Stimulated activated CD8-positive, alpha-beta memory T cell treated with anti-CD3 and anti-CD28 coated beads, Interleukin-4, amount 100 ng/mL, for 4 hours (primary cell): ENCODE measurements around the gene SERTAD4.
"Not testable (repeated sequence)": the region's sequence is repeated elsewhere in the genome, so short reads cannot be mapped to it uniquely, and the experiment has no call there.

Experiments
- DNase-seq, 2 donors: peaks; one replicate each; pipeline ENCODE4 v3.0.0-alpha.2; 2020; ENCODE audit warnings: low read depth in 2 of 2, low spot score in 1 of 2

Gene SERTAD4

DNA sequence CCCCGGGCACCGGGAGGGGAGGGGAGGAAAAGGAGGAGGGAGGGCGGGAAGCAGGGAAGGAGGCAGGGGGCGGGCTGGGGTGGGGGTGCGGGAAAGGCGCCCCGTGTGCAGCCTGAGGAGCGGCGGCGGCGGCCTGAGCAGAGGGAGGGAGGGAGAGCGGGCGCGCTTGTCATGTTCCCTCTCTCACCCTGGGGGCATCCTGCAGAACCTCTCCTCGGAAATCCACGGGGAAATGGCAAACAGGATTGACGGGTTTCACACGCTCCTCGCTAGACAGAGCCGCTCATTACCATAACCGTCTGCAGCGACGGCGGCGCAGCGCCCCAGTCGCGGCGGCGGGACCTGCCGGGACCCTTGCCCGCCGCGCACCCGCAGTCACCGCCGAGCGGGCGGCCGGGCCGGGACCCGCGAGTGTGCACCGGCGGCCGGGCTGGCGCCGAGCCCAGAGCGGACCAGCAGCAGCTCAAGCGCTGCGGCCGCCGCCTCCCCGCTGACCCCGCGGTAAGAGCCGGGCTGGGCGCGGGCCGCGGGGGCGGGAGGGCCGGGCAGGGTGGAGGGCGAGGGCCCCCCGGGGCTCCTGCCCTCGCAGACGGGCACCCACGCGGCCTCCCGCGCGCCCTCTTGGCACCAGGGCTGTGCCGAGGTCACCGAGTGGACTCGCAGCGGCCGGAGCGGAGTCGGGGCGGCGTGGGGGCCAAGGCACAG lies at the start of gene SERTAD4:
Gene SERTAD4 (plus strand): TSS at position 286 of the 705 bp plus-strand sequence. CDS start 5,165 bp downstream, outside the sequence.
- DNase-seq = no peak

DNA sequence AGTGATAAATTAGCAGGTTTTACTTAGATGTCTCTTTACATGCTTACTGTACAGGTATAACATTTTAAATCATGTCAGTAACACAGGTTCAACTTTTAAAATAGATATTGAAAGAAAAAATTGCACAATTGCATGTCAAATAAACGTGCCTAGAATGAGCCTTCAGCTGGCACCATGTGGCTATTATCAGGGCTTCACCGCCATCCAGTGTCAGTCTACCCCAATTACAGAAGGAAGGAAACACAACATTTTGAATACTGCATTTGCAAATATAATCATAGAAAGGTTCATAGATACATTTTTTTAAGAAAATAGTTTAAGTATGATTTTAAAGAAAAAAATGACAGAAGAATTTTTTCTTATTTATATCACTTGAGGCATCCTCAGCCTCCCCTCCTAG lies 47.5 kb upstream of the SERTAD4 start:
- DNase-seq = no peak

DNA sequence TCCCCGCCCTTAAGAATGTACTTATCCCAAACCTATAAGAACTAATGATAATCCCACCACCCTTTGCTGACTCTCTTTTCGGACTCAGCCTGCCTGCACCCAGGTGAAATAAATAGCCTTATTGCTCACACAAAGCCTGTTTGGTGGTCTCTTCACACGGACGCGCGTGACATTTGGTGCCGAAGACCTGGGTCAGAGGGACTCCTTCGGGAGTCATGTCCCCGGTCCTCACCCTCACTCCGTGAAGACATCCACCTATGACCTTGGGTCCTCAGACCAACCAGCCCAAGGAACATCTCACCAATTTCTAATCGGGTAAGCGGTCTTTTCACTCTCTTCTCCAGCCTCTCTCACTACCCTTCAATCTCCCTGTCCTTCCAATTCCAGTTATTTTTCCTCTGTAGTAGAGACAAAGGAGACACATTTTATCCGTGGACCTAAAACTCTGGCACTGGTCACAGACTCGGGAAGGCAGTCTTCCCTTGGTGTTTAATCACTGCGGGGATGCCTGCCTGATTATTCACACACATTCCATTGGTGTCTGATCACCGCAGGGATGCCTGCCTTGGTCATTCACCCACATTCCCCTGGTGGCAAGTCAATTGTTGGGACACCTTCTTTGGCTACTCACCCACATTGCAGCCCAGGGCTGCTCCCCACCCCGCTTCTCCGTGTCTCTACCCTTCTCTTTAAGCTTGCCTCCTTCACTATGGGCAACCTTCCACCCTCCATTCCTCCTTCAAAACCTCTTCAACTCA lies 44.6 kb upstream of the SERTAD4 start:
- not testable (repeated sequence) for DNase-seq

DNA sequence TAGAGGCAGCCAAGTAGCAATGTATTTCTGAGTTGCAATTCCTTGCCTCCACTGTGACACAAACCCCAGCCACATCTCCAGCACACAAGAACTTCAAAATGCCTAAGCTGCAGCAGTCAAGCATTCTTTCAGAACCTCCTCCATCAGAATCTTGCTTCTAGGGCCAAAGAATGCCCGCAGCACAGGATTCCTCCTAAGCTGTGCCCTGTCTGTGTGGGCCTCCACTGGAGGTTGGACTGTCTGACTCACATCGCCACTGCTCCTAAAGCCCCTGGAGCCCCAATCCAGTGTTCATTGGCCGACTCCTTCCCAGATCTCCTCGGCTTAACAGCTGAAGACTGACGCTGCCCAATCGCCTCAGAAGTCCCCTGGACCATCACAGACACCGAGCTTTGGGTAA lies 43.2 kb upstream of the SERTAD4 start:
- DNase-seq = no peak

DNA sequence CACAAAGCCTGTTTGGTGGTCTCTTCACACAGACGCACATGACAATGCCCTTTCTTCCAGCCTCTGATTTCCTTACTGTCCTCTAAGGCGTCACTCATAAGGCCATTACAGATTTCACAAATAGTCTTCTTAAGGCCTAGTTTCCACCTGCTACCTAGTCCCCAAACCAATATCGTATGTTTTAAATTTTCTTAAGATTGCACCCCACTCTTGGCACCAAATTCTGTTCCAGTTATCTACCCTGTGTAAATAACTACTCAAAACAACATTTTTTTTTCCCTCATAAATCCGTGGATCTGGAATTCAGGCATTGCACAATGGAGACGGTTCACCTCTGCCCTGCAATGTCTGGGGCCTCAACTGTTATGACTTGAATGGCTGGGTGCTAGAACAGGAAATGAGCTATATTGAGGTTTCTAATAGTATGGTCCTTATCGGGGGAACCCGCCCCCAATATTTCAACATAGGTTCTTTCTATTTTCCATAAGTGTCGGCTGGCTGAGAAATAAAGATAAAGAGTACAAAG lies 36.9 kb upstream of the SERTAD4 start:
- no peak for DNase-seq

DNA sequence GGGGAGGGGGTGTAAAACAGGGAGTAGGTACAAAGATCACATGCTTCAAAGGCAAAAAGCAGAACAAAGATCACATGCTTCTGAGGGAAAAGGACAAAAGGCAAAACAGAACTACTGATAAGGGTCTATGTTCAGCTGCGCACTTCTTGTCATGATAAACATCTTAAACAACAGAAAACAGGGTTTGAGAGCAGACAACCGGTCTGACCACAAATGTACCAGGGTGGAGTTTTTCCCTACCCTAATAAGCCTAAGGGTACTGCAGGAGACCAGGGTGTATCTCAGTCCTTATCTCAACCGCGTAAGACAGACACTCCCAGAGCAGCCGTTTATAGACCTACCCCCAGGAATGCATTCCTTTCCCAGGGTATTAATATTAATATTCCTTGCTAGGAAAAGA lies 36.3 kb upstream of the SERTAD4 start:
- DNase-seq = not testable (repeated sequence)

DNA sequence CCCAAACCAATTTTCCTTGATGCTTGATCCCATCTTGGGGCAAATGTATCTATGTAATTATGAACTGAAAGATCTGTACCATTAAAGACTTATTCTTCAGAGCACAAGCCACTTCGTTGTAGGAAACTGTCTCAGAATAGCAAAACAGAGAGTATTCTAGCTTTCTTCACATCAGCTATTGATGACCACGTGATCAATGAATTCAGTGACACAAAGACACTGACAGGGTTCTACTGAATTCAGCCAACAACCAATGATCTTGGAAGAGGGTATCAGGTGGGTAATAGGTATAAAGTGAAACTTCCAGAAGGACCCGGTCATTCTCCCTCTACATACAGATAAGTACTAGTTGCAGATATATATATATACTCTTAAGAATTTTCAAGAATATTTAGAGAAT lies 33.8 kb upstream of the SERTAD4 start:
- DNase-seq = no peak

DNA sequence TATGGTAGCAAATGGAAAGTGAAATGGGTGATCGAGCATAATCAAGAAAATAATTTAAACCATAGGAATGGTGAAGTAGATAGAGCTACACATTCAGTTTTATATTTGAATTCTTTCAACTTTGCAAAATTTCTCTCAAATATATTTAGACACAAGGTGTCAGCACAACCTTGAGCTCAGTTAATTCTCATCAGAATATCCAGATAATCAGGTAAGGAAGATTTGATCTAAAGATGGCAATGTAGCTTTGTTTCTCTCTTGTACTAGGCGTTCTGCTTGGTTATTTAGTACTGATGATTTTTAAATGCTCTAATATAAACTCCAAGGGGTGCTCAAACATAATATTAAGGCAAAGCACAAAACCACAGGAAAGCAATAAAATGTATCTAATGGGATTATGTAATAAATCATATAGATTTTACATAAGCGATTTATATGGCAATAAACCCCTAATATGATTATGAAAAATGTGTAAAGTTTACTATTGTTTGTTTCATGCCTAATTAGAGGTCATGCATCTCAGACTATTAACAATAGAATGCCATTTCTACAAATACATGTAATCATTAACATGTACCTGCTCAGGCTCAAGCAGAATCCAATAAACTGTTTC lies 32.4 kb upstream of the SERTAD4 start:
- DNase-seq = no peak

DNA sequence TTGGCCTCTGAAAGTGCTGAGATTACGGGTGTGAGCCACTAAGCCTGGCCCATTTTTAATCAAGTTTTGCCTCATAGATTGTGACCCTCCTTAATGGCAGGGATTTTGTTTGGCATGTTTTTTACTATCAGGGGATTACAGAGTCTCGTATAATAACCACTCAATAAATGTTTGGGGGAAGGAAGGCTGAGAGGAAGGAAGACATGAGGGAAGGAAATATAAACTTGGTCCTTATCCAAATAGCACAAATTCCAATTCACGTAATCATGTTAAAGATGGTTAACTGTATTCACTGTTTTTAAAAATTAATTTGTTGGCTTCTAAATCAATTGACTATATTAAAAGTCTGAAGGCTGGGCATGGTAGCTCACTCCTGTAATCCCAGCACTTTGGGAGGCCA lies 30.9 kb upstream of the SERTAD4 start:
- no peak for DNase-seq

DNA sequence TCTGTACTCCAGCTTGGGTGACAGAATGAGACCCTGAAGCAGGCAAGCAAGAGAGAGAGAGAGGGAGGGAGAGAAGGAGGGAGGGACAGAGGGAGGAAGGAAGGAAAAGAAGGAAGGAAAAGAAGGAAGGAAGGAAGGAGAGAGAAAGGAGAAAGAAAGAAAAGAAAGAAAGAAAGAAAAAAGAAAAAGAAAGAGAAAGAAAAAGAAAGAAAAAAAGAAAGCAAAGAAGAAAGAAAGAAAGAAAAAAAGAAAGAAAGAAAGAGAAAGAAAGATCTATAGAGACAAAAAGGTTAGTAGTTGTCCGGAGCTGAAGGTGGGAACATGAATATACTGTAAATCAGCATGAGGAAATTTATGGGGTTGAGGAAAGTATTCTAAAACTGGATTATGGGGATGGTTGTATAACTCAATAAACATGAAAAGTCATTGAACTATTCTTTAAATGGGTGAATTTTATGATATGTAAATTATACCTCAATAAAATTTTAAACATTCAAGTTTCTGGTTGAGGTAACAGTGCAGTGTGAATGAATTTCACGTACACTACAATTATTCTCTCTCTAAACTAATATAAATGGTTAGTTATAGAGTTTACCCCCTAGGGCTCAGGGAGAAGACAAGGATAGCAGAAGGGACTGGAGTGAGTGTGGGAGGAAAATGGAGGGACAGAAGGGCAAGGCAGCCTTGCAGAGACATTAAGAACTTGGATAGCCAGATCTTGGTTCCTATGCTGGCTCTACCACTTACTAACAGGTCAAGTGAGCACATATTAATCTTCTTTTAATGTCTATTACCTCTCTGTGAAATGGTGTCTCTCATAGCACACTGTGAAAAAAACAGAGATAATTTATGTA lies 24.8 kb upstream of the SERTAD4 start:
- no peak for DNase-seq

DNA sequence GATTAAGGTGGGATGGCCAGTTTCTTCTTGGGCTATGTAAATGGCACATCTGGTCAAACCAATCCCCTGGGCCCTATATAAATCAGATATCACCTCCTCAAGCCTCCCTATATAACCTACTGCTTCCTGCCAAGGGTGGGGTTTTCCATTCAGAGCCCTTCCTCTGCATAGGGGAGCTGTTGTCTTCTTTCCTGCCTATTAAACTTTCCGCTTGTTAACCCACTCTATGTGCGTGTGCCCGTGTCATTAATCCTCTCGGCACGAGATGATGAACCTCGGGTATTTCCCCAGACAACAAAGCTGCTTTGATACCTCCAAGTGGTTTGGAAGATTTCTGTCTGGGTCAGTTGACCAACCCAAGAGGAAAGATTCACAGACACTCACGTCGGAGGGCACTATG lies 19.3 kb upstream of the SERTAD4 start:
- no peak for DNase-seq

DNA sequence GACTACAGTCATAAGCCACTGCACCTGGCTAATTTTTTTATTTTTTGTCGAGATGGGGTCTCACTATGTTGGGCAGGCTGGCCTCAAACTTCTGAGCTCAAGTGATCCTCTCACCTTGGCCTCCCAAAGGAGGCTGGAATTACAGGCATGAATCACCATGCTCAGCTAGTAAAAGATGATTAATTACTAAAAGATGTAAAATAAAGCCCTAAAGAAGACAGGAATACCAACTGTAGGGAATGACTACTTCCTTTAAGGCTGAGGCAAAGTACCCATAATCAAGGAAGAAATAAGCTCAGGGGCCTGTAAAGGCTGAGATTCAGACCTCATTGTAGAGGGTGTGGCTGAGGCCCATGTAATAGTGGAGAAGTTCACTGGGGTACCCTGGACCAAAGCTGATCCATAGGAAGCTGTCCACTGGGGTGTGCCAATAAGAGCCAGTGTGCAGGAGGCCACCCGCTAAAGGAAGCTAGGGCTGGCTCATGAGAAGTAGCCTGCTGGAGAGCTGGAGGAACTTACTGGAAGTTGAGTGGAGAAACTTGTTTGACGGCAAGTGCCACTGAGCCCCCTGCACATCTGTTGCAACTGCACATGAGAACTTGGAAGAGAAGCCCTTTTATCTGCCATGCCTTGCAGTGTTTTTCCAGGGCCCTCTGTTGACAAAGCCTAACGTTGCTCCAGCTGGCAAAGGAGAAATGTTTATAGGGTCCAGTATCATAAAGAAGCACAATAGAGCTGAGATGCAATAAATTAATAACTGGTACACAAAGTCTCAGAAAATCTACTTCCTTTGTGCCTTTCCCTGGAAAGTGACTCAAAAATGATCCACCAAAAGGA lies 17.8 kb upstream of the SERTAD4 start:
- DNase-seq = no peak

DNA sequence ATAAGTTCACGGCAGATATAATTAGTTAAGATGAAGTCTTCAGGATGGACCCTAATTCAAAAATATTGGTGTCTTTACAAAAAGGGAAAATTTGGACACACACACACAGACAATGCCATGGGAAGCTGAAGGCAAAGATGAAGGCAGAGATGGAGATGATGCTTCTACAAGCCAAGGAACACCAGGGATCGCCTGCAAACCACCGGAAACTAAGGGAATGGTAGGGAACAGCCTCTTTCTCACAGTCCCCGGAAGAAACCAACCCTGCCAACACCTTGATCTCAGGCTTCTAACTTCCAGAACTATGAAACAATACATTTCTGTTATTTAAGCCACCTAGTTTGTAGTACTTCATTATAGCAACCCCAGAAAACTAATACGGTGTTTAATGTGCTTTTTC lies 15.1 kb upstream of the SERTAD4 start:
- DNase-seq = no peak

DNA sequence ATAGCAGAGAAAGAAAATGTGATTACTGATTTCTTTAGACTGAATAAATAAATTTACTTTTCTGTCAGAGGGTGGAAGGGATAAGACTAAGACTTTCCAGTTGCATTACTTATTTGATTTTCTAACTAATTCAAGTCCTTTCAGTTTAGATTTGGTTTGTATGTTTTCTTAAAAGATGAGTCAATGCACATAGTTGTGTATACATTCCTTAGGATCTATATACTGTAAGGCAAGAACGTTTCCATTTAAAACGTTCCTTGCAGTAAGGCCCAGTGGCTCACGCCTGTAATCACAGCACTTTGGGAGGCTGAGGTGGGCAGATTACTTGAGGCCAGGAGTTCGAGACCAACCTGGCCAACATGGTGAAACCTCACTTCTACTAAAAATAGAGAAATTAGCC lies 14.5 kb upstream of the SERTAD4 start:
- no peak for DNase-seq

DNA sequence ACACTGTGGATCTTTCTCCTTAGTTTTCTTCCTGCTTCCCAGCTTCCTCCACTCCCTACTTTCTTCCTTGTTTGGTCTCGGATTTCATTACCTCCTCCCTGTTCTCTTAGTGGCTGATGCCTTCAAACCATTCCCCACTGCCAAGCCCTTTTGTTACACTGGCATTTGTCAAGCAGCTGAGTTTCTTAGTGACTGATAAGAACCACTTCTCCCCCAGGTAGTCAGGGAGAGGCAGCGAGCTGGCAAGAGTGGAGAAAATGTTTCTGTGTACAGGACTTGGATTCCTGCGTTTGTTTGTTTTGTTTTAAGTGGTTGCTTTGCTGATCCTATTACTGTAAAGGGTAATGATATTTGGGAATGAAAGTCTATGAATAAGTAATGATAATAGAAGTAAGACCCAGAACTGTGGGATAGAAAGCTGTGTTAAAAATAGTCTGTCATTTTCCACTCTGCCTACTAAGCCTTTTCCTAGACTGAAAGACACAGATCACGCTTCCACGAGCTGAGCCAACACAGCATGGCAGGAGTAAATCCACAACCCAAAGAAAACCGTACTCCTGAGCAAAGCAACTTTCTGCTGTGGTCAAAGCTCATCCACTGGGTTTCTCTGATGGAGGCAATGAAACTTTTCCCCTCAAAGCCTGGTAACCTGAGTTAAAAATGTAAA lies 10.1 kb upstream of the SERTAD4 start:
- no peak for DNase-seq

DNA sequence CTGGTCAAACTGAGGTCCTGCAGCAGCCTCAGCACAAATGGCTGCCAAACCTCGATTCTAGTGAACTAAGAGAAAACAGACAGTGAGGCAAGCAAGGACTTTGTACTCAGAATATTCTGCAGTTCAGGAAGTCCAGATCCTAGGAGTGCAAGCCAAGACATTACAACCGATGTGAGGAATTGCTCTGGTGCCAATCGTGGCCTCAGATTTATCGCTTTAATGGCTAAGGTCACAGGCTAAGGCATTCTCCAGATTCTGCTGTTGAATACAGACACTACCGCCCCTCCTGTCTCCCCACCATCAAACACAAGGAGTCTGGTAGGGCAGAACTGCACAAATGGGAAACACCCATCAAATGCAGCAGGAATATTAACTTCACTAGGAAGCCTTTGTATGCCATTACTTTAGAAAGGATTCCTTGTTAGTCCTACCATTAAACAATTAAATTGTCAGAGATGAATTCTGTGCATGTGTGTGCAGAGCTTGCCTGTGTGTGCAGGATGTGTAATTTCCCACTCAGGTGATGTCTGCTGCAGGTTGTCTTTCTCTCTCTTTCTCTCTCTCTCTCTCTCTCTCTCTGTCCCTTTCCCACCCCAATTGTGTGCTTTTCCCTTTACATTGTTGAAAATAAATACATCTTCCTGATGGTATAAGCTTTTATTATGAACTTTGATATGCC lies 9.2 kb upstream of the SERTAD4 start:
- no peak for DNase-seq

DNA sequence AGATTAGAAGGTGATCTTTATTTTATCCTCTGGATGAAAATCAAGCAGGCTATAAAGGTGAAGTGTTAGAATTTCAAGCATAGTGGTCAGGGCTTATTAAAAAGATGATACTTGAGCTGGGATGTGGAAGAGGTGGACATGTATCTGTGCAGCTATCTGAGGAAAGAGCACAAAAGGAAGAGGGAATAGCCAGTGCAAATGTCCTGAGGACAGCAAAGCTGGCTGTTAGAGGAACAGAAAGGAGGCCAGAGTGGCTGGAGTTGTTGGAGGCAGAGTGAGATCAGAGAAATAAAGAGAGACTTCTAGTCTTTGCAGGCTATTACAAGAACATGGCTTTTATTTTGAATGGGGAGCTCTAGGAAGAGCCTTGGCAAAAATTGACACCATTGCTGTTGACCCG lies 4.4 kb upstream of the SERTAD4 start:
- DNase-seq = no peak

DNA sequence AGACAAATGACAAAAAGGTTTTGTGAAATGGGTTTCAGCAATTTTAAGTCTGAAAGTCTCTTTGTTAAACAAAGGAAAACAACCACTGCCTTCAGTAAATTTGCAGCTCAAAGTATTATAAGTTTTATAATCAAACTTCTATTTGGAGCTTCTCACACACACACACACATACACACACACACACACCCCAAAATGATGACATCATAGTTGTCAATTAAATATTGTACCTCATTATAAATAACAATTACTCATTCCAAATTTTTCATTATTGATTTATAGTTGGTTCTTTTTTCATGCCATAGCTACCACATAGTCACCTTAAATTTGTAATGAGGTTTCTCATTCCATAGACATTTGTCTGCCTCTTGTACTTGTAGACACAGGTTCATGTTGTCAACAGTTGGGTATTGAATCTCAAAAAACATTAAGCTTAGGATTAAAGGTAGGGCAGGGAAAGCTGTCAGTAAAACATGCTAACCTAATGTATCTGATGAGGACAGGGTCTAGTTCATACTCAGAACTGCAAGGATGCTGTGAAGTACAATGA lies 2.4 kb upstream of the SERTAD4 start:
- no peak for DNase-seq
